ENCODE results near the gene TEX9.
A peak's percentile ranks its signal among the peaks of the same experiment; 100 is the strongest.
"Not testable (repeated sequence)": the region's sequence is repeated elsewhere in the genome, so short reads cannot be mapped to it uniquely, and the experiment has no call there.

TEX9 gene

DNA sequence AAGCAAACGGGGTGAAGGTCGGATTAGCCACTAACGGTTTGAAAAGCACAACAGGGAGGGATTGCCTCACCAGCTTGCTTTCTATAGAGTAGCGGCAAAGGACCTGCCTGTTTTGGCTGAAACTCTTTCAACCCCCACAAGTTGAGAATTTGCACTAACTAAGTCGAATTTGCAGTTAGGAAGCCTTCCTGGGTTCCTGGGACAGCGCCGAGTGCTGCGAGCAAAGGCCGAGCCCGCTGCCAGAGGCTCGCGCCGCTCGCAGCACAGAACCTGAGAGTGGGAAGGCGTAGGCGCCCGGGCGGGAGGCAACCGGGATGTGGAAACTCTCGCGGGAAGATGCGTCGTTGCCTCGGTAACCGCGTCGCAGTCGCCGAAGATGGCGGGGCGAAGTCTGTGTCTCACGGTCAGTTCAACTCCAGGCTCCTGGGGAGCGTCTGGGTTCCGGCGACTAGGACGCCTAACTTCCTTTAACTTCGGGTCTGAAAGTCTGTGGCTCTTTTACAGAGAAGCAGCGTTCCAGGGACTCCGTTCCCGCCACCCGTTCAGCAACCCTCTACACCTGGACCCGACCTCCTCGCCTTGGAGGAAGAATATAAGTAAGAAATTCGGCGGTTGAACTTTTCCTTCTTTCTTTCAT, at the start of gene TEX9:
TSS of gene TEX9 (plus strand) at position 352 of the 637 bp plus-strand sequence. CDS start at position 377, 25 bp downstream.
- DNase-seq, result peak; percentile 90 to 93
- peak; percentile 87 for TF ChIP-seq POLR2A (IDR thresholded peaks at IDR 0.05; ENCODE audit: low read length)
- TF ChIP-seq GATA1 (IDR thresholded peaks at IDR 0.05; ENCODE audit: low read depth, low read length), result no peak

DNA sequence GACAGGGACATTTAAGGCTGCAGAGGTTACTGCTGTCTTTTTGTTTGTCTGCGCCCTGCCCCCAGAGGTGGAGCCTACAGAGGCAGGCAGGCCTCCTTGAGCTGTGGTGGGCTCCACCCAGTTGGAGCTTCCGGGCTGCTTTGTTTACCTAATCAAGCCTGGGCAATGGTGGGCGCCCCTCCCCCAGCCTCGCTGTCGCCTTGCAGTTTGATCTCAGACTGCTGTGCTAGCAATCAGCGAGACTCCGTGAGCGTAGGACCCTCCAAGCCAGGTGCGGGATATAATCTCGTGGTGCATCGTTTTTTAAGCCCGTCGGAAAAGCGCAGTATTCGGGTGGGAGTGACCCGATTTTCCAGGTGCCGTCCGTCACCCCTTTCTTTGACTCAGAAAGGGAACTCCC, 48.7 kb upstream of the TEX9 start:
- not testable (repeated sequence) for DNase-seq

DNA sequence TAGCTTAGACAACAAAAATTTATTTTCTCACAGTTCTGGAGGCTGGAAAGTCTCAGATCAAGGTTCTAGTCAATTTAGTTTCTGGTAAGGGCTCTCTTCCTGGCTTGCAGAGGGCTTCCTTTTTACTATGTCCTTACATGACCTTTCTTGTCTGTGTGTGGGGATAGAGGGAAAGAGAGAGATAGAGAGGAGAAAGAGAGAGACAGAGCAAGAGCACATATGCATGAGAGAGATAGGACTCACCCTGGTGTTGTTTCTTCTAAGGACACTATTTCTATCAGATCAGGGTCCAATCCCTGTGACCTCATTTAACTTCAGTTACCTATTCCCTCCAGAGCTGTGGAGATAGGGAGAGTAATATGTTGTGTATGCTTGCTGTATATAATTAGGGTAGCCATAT, 44.9 kb upstream of the TEX9 start:
- no peak for TF ChIP-seq POLR2A (IDR thresholded peaks at IDR 0.05; ENCODE audit: low read length)
- no peak for TF ChIP-seq GATA1 (IDR thresholded peaks at IDR 0.05; ENCODE audit: low read depth, low read length)

DNA sequence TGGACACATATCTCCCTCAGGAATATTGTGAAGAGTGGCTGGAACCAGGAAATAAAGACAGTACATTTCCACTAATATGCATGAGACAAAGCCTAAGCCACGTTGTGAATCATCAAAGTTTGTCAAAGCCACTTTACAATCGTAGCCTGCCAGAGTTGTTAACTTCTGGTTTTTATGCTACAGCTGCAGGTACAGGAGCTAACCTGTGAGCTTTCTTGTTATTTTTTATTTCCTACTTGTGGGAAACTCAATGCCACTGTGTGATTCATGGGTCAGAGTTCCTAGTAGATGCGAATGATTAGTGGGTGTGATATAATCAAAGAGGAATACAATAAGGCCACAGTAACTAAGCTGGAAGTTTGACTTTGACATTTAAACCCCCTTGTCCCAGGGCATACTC, 44.4 kb upstream of the TEX9 start:
- peak in 1 of 2 experiments; percentile 9 for DNase-seq

More for the DNA sequence above, 44.9 kb upstream of the TEX9 start:
- peak; percentile 70 to 92 for DNase-seq

DNA sequence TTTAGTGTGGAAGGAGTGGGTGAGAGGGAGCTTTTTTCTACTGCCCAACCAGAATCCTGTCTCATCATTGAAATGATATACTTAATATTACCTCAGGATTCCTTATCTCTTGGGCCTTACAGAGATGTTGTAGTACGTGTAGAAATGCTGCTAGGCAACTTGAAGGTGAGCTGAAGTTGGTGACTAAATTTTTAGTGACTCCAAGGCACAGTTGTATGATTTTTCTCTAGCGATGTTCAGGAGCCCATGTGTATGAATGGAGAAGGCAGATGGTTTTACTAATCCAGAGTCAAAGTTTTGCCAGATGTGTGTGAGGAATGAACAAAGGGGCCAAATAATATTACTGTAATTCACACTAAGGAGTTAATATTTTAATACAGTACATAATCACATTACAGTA, 42.8 kb upstream of the TEX9 start:
- TF ChIP-seq GATA1 (IDR thresholded peaks at IDR 0.05; ENCODE audit: low read depth, low read length) (no peak), POLR2A (IDR thresholded peaks at IDR 0.05; ENCODE audit: low read length) (no peak)
- peak; percentile 27 to 54 for DNase-seq

More for the DNA sequence above, 44.4 kb upstream of the TEX9 start:
- TF ChIP-seq GATA1 (IDR thresholded peaks at IDR 0.05; ENCODE audit: low read depth, low read length) (no peak), POLR2A (IDR thresholded peaks at IDR 0.05; ENCODE audit: low read length) (no peak)

DNA sequence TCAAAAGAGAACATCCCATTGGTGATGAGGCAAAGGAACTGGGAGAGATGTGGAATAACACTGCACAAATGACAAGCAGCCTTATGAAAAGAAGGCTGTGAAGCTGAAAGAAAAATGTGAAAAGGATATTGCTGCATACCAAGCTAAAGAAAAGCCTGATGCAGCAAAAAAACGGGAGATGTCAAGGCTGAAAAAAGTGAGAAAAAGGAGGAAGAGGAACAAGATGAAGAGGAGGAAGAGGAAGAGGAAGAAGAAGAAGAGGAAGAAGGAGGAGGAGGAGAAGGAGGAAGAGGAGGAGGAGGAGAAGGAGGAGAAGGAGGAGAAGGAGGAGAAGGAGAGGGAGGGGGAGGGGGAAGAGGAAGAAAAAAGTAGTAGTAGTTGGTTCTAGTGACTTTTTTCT, 41.8 kb upstream of the TEX9 start:
- DNase-seq, result no peak
- TF ChIP-seq POLR2A (IDR thresholded peaks at IDR 0.05; ENCODE audit: low read length) (no peak), GATA1 (IDR thresholded peaks at IDR 0.05; ENCODE audit: low read depth, low read length) (no peak)

DNA sequence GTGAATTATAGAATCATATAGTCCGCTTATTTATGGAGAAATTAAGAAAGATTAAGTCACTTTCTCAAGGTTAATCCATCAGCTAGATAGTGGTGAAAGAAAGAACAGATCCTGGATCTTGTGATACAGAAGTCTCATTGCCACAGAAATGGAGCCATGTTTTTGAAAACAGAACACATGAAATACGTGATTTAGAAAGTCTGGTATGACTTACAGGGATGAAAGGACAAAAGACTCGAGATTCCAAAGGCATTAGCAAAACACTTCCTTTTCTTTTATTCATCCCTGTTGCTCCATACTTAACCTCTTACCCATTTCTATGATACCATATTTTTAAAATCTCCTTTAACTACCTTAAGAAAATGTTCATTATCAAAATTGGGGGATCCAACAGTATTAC, 40.0 kb upstream of the TEX9 start:
- TF ChIP-seq GATA1 (IDR thresholded peaks at IDR 0.05; ENCODE audit: low read depth, low read length) (no peak), POLR2A (IDR thresholded peaks at IDR 0.05; ENCODE audit: low read length) (no peak)
- DNase-seq, result no peak

DNA sequence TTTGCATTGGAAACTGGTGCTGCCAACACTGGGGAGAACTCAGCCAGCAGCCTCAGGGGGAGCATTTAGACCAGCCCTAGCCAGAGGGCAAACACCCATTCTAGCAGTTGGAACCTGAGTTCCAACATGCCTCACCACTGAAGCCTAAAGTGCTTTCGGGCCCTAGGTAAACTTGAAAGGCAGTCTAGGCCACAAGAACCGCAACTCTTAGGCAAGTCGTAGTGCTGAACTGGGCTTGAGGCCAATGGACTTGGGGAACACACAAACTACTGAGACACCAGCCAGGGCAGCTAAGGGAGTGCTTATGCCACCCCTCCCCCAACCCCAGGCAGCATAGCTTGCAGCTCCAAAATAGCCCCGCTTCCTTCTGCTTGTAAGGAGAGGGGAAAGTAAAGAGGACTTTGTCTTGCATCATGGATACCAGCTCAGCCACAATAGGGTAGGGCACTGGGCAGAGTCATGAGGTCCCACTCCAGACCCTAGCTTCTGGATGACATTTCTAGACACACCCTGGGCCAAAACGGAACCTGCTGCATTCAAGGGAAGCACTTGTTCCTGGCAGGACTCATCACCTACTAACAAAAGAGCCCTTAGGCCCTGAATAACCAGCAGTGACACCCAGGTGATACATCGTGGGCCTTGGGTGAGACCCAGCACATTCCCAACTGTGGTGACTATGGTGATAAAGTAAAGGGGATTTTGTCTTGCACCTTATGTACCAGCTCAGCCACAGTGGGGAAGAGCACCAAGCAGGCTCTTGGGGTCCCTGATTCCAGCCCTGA, 37.3 kb upstream of the TEX9 start:
- DNase-seq, result no peak

DNA sequence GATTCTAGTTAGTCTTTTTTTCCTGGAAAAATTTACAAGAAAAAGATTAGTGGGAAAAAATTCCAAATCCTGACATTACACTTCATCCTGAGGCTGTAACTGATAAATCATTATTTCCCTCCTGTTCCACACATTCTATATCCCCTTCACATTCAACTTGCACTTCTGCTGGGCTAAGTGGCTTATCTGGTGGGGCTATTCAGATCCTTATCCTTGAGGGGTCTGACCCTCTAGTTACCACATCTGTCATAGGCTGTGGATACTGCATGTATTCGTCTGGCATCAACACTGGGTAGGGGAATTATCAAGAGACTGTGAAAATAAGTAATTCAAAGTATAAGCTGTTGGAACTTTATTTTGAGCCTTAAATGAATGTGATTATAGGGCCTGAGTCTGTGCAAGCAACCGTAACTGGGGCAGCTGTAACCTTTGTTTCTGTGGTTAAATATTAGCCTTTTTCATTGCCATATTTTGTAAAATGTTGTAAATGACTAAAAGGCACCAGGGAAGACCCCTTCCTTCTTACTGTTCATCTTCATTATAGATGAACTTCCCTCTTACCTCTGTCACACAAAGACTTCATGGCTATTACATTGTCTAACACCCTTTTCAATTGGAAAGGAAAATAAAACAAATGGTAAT, 28.0 kb upstream of the TEX9 start:
- DNase-seq, result no peak
- no peak for TF ChIP-seq GATA1 (IDR thresholded peaks at IDR 0.05; ENCODE audit: low read depth, low read length)

More for the DNA sequence above, 37.3 kb upstream of the TEX9 start:
- TF ChIP-seq POLR2A (IDR thresholded peaks at IDR 0.05; ENCODE audit: low read length) (no peak), GATA1 (IDR thresholded peaks at IDR 0.05; ENCODE audit: low read depth, low read length) (no peak)

DNA sequence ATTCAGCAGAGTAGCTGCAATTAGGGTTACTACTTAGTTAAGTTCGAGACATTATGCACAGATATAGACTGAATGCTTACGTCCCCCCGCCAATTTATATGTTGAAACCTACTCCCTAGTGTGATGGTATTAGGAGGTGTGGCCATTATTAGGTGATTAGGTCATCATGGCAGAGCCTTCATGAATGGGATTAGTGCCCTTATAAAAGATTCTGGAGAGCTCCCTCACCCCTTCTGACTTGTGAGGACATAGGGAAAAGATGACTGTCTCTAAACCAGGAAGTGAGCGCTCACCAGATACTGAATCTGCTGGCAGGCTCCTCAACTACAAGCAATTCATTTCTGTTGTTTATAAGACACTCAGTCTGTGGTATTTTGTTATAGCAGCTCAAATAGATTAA, 25.6 kb upstream of the TEX9 start:
- no peak for DNase-seq
- no peak for TF ChIP-seq POLR2A (IDR thresholded peaks at IDR 0.05; ENCODE audit: low read length)
- TF ChIP-seq GATA1 (IDR thresholded peaks at IDR 0.05; ENCODE audit: low read depth, low read length), result no peak

DNA sequence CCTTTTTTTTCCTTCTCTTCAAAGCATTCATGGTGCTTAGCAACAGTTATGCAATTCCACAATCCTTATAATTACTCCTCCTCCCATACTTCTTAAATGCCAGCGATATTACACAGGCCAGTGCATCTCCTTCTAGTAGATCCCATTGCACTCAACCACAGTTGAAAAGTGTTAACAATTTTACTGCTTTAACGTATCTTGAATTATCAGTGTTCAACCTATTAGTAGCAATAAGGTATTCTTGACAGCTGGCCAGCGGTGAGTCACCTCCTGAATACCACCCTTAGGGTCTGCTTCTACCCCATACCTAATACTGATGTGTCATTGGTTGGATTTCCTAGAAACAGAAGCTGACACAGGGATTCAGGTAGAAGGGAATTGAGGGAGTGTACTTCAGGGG, 24.0 kb upstream of the TEX9 start:
- no peak for DNase-seq
- TF ChIP-seq POLR2A (IDR thresholded peaks at IDR 0.05; ENCODE audit: low read length), result no peak
- TF ChIP-seq GATA1 (IDR thresholded peaks at IDR 0.05; ENCODE audit: low read depth, low read length), result no peak

DNA sequence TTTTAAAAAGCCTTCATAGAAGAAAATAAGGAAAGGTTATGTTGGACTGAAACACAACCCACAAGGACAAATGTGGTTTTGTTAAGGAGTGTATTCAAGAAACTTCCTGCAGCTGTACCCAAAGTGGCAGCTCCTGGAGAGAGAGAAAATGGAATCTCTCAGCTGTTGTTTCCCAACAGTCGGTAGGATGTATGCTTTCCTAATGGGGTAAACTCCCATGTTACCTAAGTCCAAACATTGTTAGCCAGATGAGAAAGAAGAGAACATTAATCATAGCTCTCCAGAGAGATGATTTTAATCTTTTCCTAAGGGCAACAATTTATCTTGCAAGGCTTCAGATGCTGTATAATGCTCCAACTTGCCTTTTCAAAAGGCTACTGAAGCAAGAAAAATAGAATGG, 22.6 kb upstream of the TEX9 start:
- no peak for DNase-seq
- TF ChIP-seq POLR2A (IDR thresholded peaks at IDR 0.05; ENCODE audit: low read length) (no peak), GATA1 (IDR thresholded peaks at IDR 0.05; ENCODE audit: low read depth, low read length) (no peak)

DNA sequence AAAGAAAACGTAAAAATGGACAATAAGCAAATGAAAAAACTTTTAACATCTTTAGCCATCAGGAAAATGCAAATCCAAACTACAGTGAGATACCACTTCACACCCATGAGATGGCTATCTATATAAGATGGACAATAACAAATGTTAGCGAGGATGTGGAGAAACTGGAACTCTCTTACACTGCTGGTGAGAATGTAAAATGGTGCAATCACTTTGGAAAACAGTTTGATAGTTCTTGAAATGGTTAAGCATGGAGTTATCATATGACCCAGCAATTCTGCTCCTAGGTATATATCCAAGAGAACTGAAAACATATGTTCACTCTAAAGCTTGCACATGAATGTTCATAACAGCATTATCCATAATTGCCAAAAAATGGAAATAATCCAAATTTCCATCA, 21.3 kb upstream of the TEX9 start:
- DNase-seq, result no peak
- TF ChIP-seq POLR2A (IDR thresholded peaks at IDR 0.05; ENCODE audit: low read length) (no peak), GATA1 (IDR thresholded peaks at IDR 0.05; ENCODE audit: low read depth, low read length) (no peak)

DNA sequence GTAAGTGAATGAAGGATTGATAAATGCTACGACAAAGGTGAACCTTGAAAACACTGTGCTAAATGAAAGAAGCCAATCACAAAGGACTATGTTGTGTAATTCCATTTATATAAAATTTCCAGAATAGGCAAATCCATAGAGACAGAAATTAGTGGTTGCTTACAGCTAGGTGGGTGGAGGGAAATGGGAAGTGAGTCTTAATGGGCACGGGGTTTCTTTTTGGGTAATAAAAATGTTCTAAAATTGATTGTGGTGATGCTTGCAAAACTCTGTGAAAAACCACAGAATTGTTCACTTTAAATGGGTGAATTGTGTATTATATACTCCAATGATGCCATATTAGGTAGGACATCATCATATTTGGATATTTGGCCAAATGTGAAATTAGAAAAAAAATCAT, 20.9 kb upstream of the TEX9 start:
- no peak for TF ChIP-seq POLR2A (IDR thresholded peaks at IDR 0.05; ENCODE audit: low read length)
- TF ChIP-seq GATA1 (IDR thresholded peaks at IDR 0.05; ENCODE audit: low read depth, low read length), result no peak
- no peak for DNase-seq

DNA sequence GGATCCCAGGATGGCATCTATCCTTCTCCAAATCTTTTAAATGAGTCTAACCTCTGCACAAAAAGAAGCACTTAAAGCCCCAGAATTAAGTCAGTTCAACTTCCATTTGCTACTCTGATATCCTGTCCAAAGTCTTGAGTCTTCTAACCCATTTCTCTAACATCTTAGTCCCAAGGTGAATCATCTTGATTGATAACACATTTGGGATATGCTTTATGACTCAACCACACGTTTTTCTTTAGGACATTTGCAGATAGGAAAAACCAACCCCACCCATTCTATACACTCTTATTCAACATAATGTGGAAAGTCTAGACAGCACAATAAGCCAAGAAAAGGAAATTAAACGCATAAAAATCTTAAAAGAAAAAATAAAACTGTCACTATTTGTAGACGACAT, 18.8 kb upstream of the TEX9 start:
- no peak for DNase-seq
- TF ChIP-seq POLR2A (IDR thresholded peaks at IDR 0.05; ENCODE audit: low read length), result no peak
- no peak for TF ChIP-seq GATA1 (IDR thresholded peaks at IDR 0.05; ENCODE audit: low read depth, low read length)

All from erythroblast (primary cell).